DMS 273 treated with DMSO at 0.1 percent for 48 hours (cell line): ENCODE results near the gene CERT1.
"Not testable (repeated sequence)": the region's sequence is repeated elsewhere in the genome, so short reads cannot be mapped to it uniquely, and the experiment has no call there.

Experiments
- DNase-seq: peaks from one replicate; lab custom pipeline; 2025; lab: John Stamatoyannopoulos, UW

CERT1 gene, protein sequence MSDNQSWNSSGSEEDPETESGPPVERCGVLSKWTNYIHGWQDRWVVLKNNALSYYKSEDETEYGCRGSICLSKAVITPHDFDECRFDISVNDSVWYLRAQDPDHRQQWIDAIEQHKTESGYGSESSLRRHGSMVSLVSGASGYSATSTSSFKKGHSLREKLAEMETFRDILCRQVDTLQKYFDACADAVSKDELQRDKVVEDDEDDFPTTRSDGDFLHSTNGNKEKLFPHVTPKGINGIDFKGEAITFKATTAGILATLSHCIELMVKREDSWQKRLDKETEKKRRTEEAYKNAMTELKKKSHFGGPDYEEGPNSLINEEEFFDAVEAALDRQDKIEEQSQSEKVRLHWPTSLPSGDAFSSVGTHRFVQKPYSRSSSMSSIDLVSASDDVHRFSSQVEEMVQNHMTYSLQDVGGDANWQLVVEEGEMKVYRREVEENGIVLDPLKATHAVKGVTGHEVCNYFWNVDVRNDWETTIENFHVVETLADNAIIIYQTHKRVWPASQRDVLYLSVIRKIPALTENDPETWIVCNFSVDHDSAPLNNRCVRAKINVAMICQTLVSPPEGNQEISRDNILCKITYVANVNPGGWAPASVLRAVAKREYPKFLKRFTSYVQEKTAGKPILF

GRCh38 chr5:75511435-75512382 is at the start of gene CERT1, which contains the start of gene POLK:
TSS of gene CERT1 (minus strand) at chr5:75511629. CDS start at chr5:75511207, 422 bp downstream.
TSS of gene POLK (plus strand) at chr5:75511891.
- peak; percentile 96 for DNase-seq

DNA sequence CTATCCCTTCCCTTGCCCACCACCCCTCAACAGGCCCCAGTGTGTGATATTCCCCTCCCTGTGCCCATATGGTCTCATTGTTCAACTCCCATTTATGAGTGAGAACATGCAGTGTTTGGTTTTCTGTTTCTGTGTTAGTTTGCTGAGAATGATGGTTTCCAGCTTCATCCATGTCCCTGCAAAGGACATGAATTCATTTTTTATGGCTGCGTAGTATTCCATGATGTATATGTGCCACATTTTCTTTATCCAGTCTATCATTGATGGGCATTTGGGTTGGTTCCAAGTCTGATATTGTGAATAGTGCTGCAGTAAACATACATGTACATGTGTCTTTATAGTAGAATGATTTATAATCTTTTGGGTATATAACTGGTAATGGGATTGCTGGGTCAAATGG is 49.2 kb upstream of the CERT1 start:
- DNase-seq = not testable (repeated sequence)

- no peak for DNase-seq
Measured at GRCh38 chr5:75558981-75559632, 47.7 kb upstream of the CERT1 start.

GRCh38 chr5:75558221-75558620 is 46.8 kb upstream of the CERT1 start:
- no peak for DNase-seq

- no peak for DNase-seq
Measured at GRCh38 chr5:75553358-75553757, 41.9 kb upstream of the CERT1 start.

DNA sequence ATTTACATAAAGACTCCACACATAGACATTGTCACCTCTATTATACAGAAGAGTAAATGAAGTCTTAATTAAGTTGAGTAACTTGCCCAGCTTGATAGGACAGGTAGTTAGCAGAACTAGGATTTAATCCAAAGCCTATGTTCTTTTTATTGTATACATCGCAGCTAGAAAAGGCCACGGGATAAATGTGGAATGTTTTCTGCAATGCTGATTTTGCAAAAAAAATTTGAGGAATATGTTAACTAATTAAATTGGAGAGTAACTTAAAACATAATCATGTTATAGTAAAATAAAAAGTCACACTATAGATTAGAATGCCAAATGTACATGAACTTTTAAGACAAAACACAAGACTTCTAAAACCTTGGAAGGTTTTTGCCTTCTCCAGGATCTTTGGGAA is 41.3 kb upstream of the CERT1 start:
- DNase-seq = no peak

- DNase-seq = no peak
Measured at GRCh38 chr5:75551471-75551870, 40.0 kb upstream of the CERT1 start.

GRCh38 chr5:75550597-75550996 is 39.2 kb upstream of the CERT1 start:
- no peak for DNase-seq

- DNase-seq = no peak
Measured at GRCh38 chr5:75547812-75548211, 36.4 kb upstream of the CERT1 start.

- no peak for DNase-seq
Measured at GRCh38 chr5:75546830-75547229, 35.4 kb upstream of the CERT1 start.

- no peak for DNase-seq
Measured at GRCh38 chr5:75545131-75545530, 33.7 kb upstream of the CERT1 start.

DNA sequence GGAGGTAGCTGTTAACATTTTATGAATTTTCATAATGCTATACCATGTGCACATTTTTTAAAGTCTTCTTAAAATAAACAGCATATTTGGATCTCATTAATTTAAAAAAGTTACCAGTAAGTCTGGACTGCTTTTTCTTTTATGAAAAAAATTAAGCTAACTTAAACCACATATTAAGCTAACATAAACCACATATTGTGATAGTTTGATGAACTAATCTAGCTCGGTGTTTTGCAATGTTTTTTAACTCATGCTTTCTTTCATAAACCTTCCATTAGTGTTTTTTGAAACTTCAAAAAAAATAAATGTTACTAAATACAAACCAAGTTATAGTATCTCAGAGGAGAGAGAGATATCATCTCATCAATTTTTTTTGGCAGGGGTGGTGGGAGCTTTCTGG is 26.8 kb upstream of the CERT1 start:
- no peak for DNase-seq

- DNase-seq = no peak
Measured at GRCh38 chr5:75536694-75537360, 25.4 kb upstream of the CERT1 start.

GRCh38 chr5:75536147-75536546 is 24.7 kb upstream of the CERT1 start:
- DNase-seq = no peak

DNA sequence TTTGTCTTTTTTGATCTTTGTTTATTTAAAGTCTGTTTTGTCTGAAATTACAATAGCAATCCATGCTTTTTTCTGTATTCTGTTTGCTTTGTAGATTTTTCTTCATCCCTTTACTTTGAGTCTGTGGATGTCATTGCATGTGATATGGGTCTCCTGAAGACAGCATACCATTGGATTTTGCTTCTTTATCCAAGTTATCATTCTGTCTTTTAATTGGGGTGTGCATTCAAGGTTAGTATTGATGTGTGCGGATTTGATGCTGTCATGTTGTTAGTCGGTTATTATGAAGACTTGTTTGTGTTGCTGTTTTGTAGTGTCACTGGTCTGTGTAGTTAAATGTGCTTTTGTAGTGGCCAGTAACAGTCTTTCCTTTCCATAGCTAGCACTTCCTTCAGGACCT is 23.3 kb upstream of the CERT1 start:
- no peak for DNase-seq

- not testable (repeated sequence) for DNase-seq
Measured at GRCh38 chr5:75533716-75534115, 22.3 kb upstream of the CERT1 start.

- DNase-seq = no peak
Measured at GRCh38 chr5:75532190-75532589, 20.8 kb upstream of the CERT1 start.

DNA sequence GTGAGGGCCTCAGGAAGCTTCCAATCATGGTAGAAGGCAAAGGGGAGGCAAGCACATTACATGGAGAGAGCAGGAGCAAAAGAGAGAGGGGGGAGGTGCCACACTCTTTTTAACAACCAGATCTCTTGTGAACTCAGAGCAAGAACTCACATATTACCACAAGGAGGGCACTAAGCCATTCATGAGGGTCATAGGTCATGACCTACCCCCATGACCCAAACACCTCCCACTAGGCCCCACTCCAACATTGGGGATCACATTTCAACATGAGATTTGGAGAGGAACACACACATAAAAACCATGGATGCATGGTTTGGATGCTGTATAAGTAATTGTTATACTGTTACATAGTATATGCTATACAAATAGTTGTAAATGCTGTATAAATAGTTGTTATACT is 17.8 kb upstream of the CERT1 start:
- no peak for DNase-seq

GRCh38 chr5:75526070-75526469 is 14.6 kb upstream of the CERT1 start:
- no peak for DNase-seq

GRCh38 chr5:75525344-75525743 is 13.9 kb upstream of the CERT1 start:
- DNase-seq = no peak

DNA sequence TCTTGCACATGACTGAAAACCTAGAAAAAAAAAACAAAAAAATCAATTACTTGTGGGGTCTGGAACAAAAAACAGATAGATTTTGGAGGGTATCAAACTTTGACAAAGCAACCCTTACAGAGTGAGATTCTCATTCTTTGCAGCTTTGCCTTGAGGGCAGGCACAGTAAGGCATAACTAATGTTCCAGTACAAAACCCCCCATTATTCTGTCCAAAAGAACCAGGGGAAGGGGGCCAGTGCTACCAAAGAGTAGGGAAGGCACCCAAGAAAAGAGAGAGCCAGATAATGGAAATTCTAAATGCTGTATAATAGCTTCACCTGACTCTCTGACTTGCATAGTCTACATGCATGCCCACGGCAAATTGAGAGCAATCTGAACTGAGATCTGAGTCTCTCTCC is 13.2 kb upstream of the CERT1 start:
- no peak for DNase-seq
